Activated CD8-positive, alpha-beta memory T cell treated with anti-CD3 and anti-CD28 coated beads, Interleukin-2, amount 10 ng/mL, durations not matched to agents 7 days and 5 days (primary cell): ENCODE measurements around the gene HRH3. TPM values are rescaled to one million over a fixed set of nuclear protein-coding genes. Genes with fewer than 3 reads are reported as not detected.

Experiments used
- ATAC-seq: fragments of 150-1000 bp; cut with Tn5 transposase; one replicate; pipeline ENCODE4 v1.10.0; 2021; ENCODE audit warnings: moderate library complexity
- CTCF ChIA-PET: fragments of 350-600 bp; sonication (Branson Sonifier 250); formaldehyde crosslinking; loops from one replicate; lab custom pipeline; 2021; ENCODE audit warnings: antibody characterized with exemption; lab: Charles Lee
- DNase-seq: peaks from one replicate; pipeline ENCODE4 v3.0.0-alpha.2; 2020
- H3K27ac Mint-ChIP-seq: one replicate; pipeline ENCODE4 v1.8.0; 2021; ENCODE audit warnings: mild to moderate bottlenecking, mixed read lengths
- H3K27me3 Mint-ChIP-seq: one replicate; pipeline ENCODE4 v1.8.0; 2021; ENCODE audit warnings: mixed read lengths
- H3K36me3 Mint-ChIP-seq: one replicate; pipeline ENCODE4 v1.8.0; 2021; ENCODE audit warnings: mild to moderate bottlenecking, mixed read lengths
- H3K4me1 Mint-ChIP-seq: one replicate; pipeline ENCODE4 v1.8.0; 2021; ENCODE audit warnings: mixed read lengths
- H3K4me3 Mint-ChIP-seq: one replicate; pipeline ENCODE4 v1.8.0; 2021; ENCODE audit warnings: mild to moderate bottlenecking, moderate library complexity, mixed read lengths
- H3K9me3 Mint-ChIP-seq: one replicate; pipeline ENCODE4 v1.8.0; 2022; ENCODE audit warnings: low read depth, mixed read lengths
- total RNA-seq, 2 experiments: library from RNA; stranded (reverse); gene quantifications; one replicate each; pipeline ENCODE4 v1.2.3, GENCODE V29; 2021

The HRH3 gene
- total RNA-seq, 2 experiments from 2014 or later, result not detected

- Mint-ChIP-seq H3K4me1 (no peaks in the 10 kb centered on the region), H3K27me3 (peaks cover 24% of the 10 kb centered on the region), H3K9me3 (no peaks in the 10 kb centered on the region), H3K36me3 (no peaks in the 10 kb centered on the region), H3K4me3 (no peak overlapping the region), H3K27ac (no peak overlapping the region)
- CTCF ChIA-PET, result no interaction called here
- ATAC-seq (no peak), DNase-seq (no peak)
Measured at GRCh38 chr20:62223571-62223970, 3.5 kb upstream of the HRH3 start.

DNA sequence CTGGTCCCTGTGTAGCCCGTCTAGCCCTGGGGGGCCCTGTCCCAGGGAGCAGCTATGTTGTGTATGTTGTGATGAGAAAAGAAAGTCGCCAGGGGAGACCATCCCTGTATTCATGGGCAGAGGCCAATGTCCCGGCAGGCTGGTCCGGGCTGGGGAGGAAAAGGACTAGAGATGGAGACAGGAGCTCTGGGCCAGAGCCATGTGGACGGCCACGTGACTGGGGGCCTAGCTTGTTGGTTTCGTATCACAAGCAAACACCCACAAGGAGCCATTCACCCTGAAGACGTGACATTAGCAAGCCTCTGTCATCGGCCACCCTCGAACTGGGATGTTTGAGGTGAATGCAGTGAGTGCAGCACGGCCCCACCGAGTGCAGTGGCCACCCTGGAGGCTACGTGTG, 2.9 kb upstream of the HRH3 start:
- no peak overlapping the region for H3K4me3 Mint-ChIP-seq
- CTCF ChIA-PET, result no interaction called here
- H3K36me3 Mint-ChIP-seq, result no peaks in the 10 kb centered on the region
- no peaks in the 10 kb centered on the region for H3K4me1 Mint-ChIP-seq
- no peak overlapping the region for H3K27ac Mint-ChIP-seq
- no peaks in the 10 kb centered on the region for H3K9me3 Mint-ChIP-seq
- no peak for DNase-seq
- no peak for ATAC-seq
- H3K27me3 Mint-ChIP-seq, result peaks cover 28% of the 10 kb centered on the region

DNA sequence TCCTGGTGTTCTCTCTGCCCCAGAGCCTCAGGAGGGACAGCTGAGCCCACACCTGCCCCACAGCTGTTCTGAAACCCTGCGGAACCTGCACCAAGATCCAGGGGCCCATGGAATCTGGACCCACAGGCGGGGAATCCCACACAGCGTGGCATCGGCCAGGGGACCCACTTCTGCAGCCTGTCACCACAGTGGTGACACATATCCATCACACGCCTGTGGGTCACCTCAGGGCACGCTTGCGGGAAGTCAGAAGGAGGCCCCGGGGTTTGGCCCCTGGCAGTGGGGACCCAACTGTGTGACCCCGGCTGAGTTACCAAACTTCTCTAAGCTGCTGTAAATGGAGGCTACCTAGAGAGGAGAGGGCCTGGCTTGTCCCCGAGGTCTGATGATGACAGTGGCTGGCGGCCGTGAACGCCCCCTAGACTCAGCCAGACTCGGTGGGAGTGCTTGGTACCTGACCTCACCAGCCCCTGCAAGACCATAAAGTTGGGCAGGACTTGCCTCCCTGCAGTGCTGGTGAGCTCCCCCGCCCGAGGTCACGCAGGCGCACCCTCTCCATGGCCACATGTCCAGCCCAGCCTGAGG, 2.3 kb upstream of the HRH3 start:
- peaks cover 33% of the 10 kb centered on the region for H3K27me3 Mint-ChIP-seq
- DNase-seq (no peak), ATAC-seq (no peak)
- no peaks in the 10 kb centered on the region for H3K4me1 Mint-ChIP-seq
- no peaks in the 10 kb centered on the region for H3K36me3 Mint-ChIP-seq
- H3K9me3 Mint-ChIP-seq, result no peaks in the 10 kb centered on the region
- H3K27ac Mint-ChIP-seq, result no peak overlapping the region
- CTCF ChIA-PET, result no interaction called here
- no peak overlapping the region for H3K4me3 Mint-ChIP-seq

- CTCF ChIA-PET, result no interaction called here
- Mint-ChIP-seq H3K36me3 (no peaks in the 10 kb centered on the region), H3K27me3 (peaks cover 33% of the 10 kb centered on the region), H3K27ac (no peak overlapping the region), H3K4me3 (no peak overlapping the region), H3K9me3 (no peaks in the 10 kb centered on the region), H3K4me1 (no peaks in the 10 kb centered on the region)
- ATAC-seq, result no peak
- no peak for DNase-seq
Measured at GRCh38 chr20:62220666-62221568, 839 bp upstream of the HRH3 start.

DNA sequence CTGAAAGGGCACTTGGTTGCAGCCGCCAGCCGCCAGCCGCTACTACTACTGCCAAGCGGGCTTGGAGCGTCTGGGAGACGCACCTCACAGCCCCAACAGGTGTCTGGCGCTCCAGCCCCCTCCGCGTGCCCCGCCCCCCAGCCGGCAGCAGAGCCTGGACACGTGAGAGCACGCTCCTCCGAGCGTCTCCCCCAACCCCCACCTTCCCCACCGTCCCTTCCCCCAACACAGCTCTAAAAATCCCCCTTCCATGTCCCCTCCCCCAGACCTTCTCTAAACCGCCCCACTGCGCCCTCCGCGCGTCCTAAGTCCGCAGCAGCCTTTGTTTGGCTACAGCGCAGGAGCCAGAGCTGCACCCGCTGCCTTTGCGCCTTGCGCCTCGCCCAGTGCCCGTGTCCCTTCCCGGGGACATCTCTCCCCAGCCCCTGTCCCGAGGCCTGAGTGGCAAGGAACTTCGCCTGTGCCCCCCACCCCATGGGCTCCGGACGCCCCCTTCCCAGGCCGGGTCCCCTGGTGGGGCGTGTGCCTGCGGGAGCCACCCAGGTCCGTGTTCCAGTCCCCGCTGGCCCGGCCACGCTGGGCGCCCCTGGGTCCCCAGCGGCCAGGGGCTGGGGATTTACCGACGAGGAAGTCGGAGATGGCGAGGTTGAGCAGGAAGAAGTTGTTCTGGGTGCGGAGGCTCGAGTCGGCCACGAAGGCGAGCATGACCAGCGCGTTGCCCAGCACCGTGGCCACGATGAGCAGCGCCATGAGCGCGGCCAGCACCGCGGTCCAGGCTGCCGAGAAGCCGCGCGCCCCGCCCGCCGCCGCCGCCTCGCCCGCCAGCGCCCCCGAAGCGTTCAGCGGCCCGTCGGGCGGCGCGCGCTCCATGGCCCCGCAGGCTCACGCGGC, 732 bp downstream of the HRH3 start:
- H3K36me3 Mint-ChIP-seq, result no peaks in the 10 kb centered on the region
- no peak overlapping the region for H3K27ac Mint-ChIP-seq
- CTCF ChIA-PET, result no interaction called here
- no peak overlapping the region for H3K4me3 Mint-ChIP-seq
- peaks cover 33% of the 10 kb centered on the region for H3K27me3 Mint-ChIP-seq
- no peaks in the 10 kb centered on the region for H3K4me1 Mint-ChIP-seq
- peak; percentile 32 for ATAC-seq
- no peaks in the 10 kb centered on the region for H3K9me3 Mint-ChIP-seq
- no peak for DNase-seq

GRCh38 chr20:62217913-62218773, 1.9 kb downstream of the HRH3 start:
- no peaks in the 10 kb centered on the region for H3K36me3 Mint-ChIP-seq
- ATAC-seq, result no peak
- H3K4me1 Mint-ChIP-seq, result no peaks in the 10 kb centered on the region
- CTCF ChIA-PET, result no interaction called here
- H3K9me3 Mint-ChIP-seq, result no peaks in the 10 kb centered on the region
- H3K4me3 Mint-ChIP-seq, result no peak overlapping the region
- H3K27ac Mint-ChIP-seq, result no peak overlapping the region
- H3K27me3 Mint-ChIP-seq, result peaks cover 33% of the 10 kb centered on the region
- no peak for DNase-seq

DNA sequence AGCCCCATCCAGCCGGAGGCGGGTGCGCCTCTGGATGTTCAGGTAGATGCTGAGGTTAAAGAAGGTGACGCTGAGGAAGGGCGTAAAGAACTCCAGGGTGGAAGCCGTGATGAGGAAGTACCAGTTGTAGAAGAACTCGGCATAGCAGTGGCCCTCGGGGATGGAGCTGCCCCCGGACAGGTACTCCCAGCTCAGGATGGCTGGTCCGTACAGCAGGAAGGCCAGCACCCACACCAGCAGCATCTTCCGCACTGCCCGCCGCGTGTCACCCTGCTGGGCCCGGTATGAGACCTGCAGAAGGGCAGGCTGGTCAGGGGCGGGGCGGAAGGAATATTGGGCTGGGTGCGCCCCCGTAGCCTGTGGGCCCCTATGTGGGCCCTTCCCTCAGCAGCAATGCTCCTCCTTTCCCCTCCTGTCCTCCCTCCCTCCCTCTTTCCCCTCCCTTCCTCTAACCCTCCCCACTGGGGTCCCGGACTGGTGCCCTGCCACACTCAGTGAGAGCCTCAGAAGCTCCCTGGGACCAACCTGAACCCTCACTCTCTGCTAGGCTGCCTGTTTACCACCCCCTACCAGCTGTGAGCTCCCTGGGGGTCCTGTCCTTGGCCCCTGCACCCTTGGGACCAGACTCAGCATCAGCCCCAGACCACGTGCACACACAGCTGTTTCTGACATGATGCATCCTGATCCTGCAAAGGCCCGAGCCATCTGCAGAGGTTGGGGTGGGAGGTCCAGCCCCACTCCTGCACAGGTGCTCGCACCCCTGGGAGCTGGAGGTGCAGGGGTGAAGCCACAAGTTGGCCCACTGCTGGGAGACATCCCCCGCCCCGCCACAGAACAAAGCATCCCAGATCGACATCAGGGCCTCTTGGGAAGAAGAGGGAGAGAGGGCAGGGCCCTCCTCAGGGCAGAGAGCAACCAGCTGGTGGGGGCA, 3.2 kb downstream of the HRH3 start:
- H3K4me3 Mint-ChIP-seq, result no peak overlapping the region
- ATAC-seq, result no peak
- DNase-seq, result no peak
- no peaks in the 10 kb centered on the region for H3K9me3 Mint-ChIP-seq
- H3K36me3 Mint-ChIP-seq, result no peaks in the 10 kb centered on the region
- H3K4me1 Mint-ChIP-seq, result no peaks in the 10 kb centered on the region
- CTCF ChIA-PET, result no interaction called here
- H3K27me3 Mint-ChIP-seq, result peaks cover 29% of the 10 kb centered on the region
- H3K27ac Mint-ChIP-seq, result no peak overlapping the region

GRCh38 chr20:62215991-62216635, 4.0 kb downstream of the HRH3 start:
- no peaks in the 10 kb centered on the region for H3K9me3 Mint-ChIP-seq
- ATAC-seq (no peak), DNase-seq (no peak)
- CTCF ChIA-PET, result no interaction called here
- no peaks in the 10 kb centered on the region for H3K4me1 Mint-ChIP-seq
- no peaks in the 10 kb centered on the region for H3K36me3 Mint-ChIP-seq
- H3K4me3 Mint-ChIP-seq, result no peak overlapping the region
- H3K27me3 Mint-ChIP-seq, result peaks cover 22% of the 10 kb centered on the region
- H3K27ac Mint-ChIP-seq, result no peak overlapping the region

GRCh38 chr20:62215020-62215990, 4.8 kb downstream of the HRH3 start:
- Mint-ChIP-seq H3K9me3 (no peaks in the 10 kb centered on the region), H3K36me3 (no peaks in the 10 kb centered on the region), H3K4me3 (no peak overlapping the region), H3K27ac (no peak overlapping the region), H3K4me1 (no peaks in the 10 kb centered on the region), H3K27me3 (peaks cover 16% of the 10 kb centered on the region)
- CTCF ChIA-PET, result no interaction called here
- ATAC-seq (no peak), DNase-seq (no peak)

DNA sequence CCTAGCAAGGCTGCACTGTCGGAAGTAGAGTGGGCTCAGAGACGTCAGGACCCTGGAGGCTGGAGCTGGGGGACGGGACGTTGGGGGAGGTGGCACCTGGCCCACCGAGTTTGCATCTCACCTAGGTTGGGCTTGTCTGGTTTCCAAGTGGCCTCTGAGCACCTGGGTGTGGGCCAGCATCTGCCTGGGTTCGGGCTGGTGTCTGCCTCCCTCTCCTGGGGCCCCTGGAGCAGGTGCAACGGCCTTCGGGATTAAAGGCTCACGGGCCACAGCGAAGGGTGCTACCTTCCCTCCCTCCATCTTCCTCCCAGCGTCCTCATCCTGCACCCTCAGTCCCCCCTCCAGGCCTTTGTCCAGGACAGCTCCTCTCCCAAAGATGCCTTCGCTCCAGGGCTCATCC, 6.0 kb downstream of the HRH3 start:
- H3K36me3 Mint-ChIP-seq, result no peaks in the 10 kb centered on the region
- no peak overlapping the region for H3K4me3 Mint-ChIP-seq
- CTCF ChIA-PET, result no interaction called here
- ATAC-seq (no peak), DNase-seq (no peak)
- peaks cover 14% of the 10 kb centered on the region for H3K27me3 Mint-ChIP-seq
- H3K27ac Mint-ChIP-seq, result no peak overlapping the region
- no peaks in the 10 kb centered on the region for H3K9me3 Mint-ChIP-seq
- H3K4me1 Mint-ChIP-seq, result no peaks in the 10 kb centered on the region

DNA sequence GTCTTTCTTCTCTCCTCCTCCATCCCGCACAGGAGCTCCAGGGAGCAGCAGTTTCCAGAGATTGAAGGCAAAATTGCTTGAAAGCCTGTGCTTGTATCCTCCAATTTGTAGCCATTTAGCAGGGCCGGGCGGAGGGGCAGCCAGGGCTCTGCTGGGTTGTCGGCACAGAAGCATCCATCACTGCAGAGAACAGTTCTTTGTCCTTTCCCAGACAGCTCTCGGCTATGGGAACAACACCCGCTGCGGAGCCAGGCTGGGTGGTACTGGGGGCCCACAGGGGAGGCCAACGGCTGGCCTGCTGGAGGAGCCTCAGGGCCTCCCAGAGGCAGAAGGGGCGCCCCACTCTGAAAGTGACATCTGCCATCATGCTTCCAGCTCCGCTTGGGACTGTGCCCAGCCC, 7.8 kb downstream of the HRH3 start:
- ATAC-seq (no peak), DNase-seq (no peak)
- Mint-ChIP-seq H3K36me3 (no peaks in the 10 kb centered on the region), H3K4me3 (no peak overlapping the region), H3K27me3 (no peaks in the 10 kb centered on the region), H3K27ac (no peak overlapping the region), H3K4me1 (no peaks in the 10 kb centered on the region), H3K9me3 (no peaks in the 10 kb centered on the region)
- CTCF ChIA-PET, result no interaction called here
